Measurements from ENCODE around the gene GRIN2C. TPM values are rescaled to one million over a fixed set of nuclear protein-coding genes. Genes with fewer than 3 reads are reported as not detected.

Gene GRIN2C
- total RNA-seq, 1 donor from 2014 or later, result 0.52 TPM

Other genes with a start within 250 kb of the GRIN2C start
- gene CD300E, start 236.1 kb downstream of the GRIN2C start, total RNA-seq, result 0.27 TPM
- not detected for gene CD300LF, start 147.0 kb downstream of the GRIN2C start, total RNA-seq
- 2.8 TPM for gene RAB37, start 122.6 kb downstream of the GRIN2C start, total RNA-seq
- gene NHERF1, start 111.3 kb downstream of the GRIN2C start, total RNA-seq, result 16.0 TPM
- 21.1 TPM for gene NAT9, start 83.5 kb downstream of the GRIN2C start, total RNA-seq
- 4.5 TPM for gene FDXR, start 13.1 kb upstream of the GRIN2C start, total RNA-seq
- not detected for gene FADS6, start 33.7 kb upstream of the GRIN2C start, total RNA-seq
- not detected for gene USH1G, start 63.4 kb upstream of the GRIN2C start, total RNA-seq
- gene OTOP2, start 64.4 kb upstream of the GRIN2C start, total RNA-seq, result not detected
- not detected for gene OTOP3, start 76.0 kb upstream of the GRIN2C start, total RNA-seq
- 11.2 TPM for gene HID1, start 112.9 kb upstream of the GRIN2C start, total RNA-seq
- 18.3 TPM for gene CDR2L, start 127.7 kb upstream of the GRIN2C start, total RNA-seq
- 51.5 TPM for gene MRPL58, start 152.8 kb upstream of the GRIN2C start, total RNA-seq
- gene ATP5PD, start 187.1 kb upstream of the GRIN2C start, total RNA-seq, result 937 TPM
- gene KCTD2, start 187.3 kb upstream of the GRIN2C start, total RNA-seq, result 24.1 TPM
- gene SLC16A5, start 228.1 kb upstream of the GRIN2C start, total RNA-seq, result 7.2 TPM

Data from left ventricle myocardium superior (tissue), 1 donor.